BLaER1 (cell line): Measurements from ENCODE around the gene SLC7A1.
"Not testable (repeated sequence)": the region's sequence is repeated elsewhere in the genome, so short reads cannot be mapped to it uniquely, and the experiment has no call there.

ENCODE experiments used
- H3K27ac ChIP-seq: shearing (Covaris generic); formaldehyde crosslinking; 2 replicates; pipeline ENCODE4 v1.8.1; 2022
- H3K27me3 ChIP-seq: shearing (Covaris generic); formaldehyde crosslinking; 2 replicates; pipeline ENCODE4 v1.8.1; 2022
- H3K36me3 ChIP-seq: shearing (Covaris generic); formaldehyde crosslinking; 2 replicates; pipeline ENCODE4 v1.8.1; 2022
- H3K4me1 ChIP-seq: shearing (Covaris generic); formaldehyde crosslinking; 2 replicates; pipeline ENCODE4 v1.8.1; 2022
- H3K4me2 ChIP-seq: shearing (Covaris generic); formaldehyde crosslinking; 2 replicates; pipeline ENCODE4 v1.8.1; 2022
- H3K4me3 ChIP-seq: shearing (Covaris generic); formaldehyde crosslinking; 2 replicates; pipeline ENCODE4 v1.8.1; 2022
- H3K9ac ChIP-seq: shearing (Covaris generic); formaldehyde crosslinking; 2 replicates; pipeline ENCODE4 v1.8.1; 2022
- H3K9me3 ChIP-seq: shearing (Covaris generic); formaldehyde crosslinking; 2 replicates; pipeline ENCODE4 v1.8.1; 2022
- H4K20me1 ChIP-seq: shearing (Covaris generic); formaldehyde crosslinking; 2 replicates; pipeline ENCODE4 v1.8.1; 2022
- Cebpa-rat ChIP-seq: shearing (Covaris generic); IDR thresholded peaks from 2 replicates; pipeline ENCODE4 v1.8.1; 2022

The SLC7A1 gene

GRCh38 chr13:29595380-29596063, at the start of gene SLC7A1:
SLC7A1 (minus strand) TSS chr13:29595688; CDS start chr13:29536188, 59,500 bp downstream.
- peak within 1 kb of the TSS; percentile 82 for H3K4me2 ChIP-seq
- peak within 1 kb of the TSS; percentile 98 for H3K4me3 ChIP-seq
- peaks cover 28% of the 10 kb centered on the region for H3K36me3 ChIP-seq
- H4K20me1 ChIP-seq, result peaks cover 38% of the 10 kb centered on the region
- TF ChIP-seq Cebpa-rat, result no peak
- H3K9ac ChIP-seq, result peak within 1 kb of the TSS; percentile 99
- H3K27me3 ChIP-seq, result no peaks in the 10 kb centered on the region
- peaks cover 38% of the 10 kb centered on the region for H3K4me1 ChIP-seq
- H3K9me3 ChIP-seq, result no peaks in the 10 kb centered on the region
- peak within 1 kb of the TSS; percentile 99 for H3K27ac ChIP-seq

GRCh38 chr13:29640665-29641064, 45.2 kb upstream of the SLC7A1 start:
- Histone ChIP-seq H3K4me3 (no peak overlapping the region), H3K4me1 (no peaks in the 10 kb centered on the region), H3K27ac (no peak overlapping the region), H3K36me3 (no peaks in the 10 kb centered on the region), H3K4me2 (no peak overlapping the region), H3K9ac (no peak overlapping the region), H3K27me3 (no peaks in the 10 kb centered on the region), H4K20me1 (no peaks in the 10 kb centered on the region), H3K9me3 (0 out of 2 replicates have a peak, but pooled peaks cover 4% of the 10 kb centered on the region)
- TF ChIP-seq Cebpa-rat, result no peak

- H3K36me3 ChIP-seq, H4K20me1 ChIP-seq, H3K9me3 ChIP-seq, H3K4me2 ChIP-seq, H3K27me3 ChIP-seq, H3K9ac ChIP-seq, H3K27ac ChIP-seq, H3K4me3 ChIP-seq, H3K4me1 ChIP-seq: not testable (repeated sequence)
These were observed 41.3 kb upstream of the SLC7A1 start for GRCh38 chr13:29636831-29637230.

GRCh38 chr13:29624997-29625396, 29.5 kb upstream of the SLC7A1 start:
- Histone ChIP-seq H3K4me2 (no peak overlapping the region), H3K4me3 (no peak overlapping the region), H3K9ac (no peak overlapping the region), H4K20me1 (no peaks in the 10 kb centered on the region), H3K27me3 (no peaks in the 10 kb centered on the region), H3K27ac (no peak overlapping the region), H3K4me1 (no peaks in the 10 kb centered on the region), H3K36me3 (no peaks in the 10 kb centered on the region), H3K9me3 (no peaks in the 10 kb centered on the region)
- TF ChIP-seq Cebpa-rat, result no peak

GRCh38 chr13:29621841-29622240, 26.4 kb upstream of the SLC7A1 start:
- TF ChIP-seq Cebpa-rat, result no peak
- no peak overlapping the region for H3K27ac ChIP-seq
- H3K4me1 ChIP-seq, result no peaks in the 10 kb centered on the region

GRCh38 chr13:29621051-29621800, 25.7 kb upstream of the SLC7A1 start:
- H3K27me3 ChIP-seq, result no peaks in the 10 kb centered on the region
- no peak for TF ChIP-seq Cebpa-rat
- no peak overlapping the region for H3K4me3 ChIP-seq
- no peak overlapping the region for H3K27ac ChIP-seq
- no peaks in the 10 kb centered on the region for H3K9me3 ChIP-seq
- H4K20me1 ChIP-seq, result no peaks in the 10 kb centered on the region
- no peaks in the 10 kb centered on the region for H3K4me1 ChIP-seq
- no peaks in the 10 kb centered on the region for H3K36me3 ChIP-seq
- H3K9ac ChIP-seq, result no peak overlapping the region
- H3K4me2 ChIP-seq, result no peak overlapping the region

More at GRCh38 chr13:29621841-29622240, 26.4 kb upstream of the SLC7A1 start:
- Histone ChIP-seq H3K9me3 (no peaks in the 10 kb centered on the region), H3K36me3 (no peaks in the 10 kb centered on the region), H4K20me1 (no peaks in the 10 kb centered on the region), H3K27me3 (no peaks in the 10 kb centered on the region), H3K4me2 (no peak overlapping the region), H3K4me3 (no peak overlapping the region), H3K9ac (no peak overlapping the region)

- Histone ChIP-seq H3K4me3 (no peak overlapping the region), H3K27me3 (no peaks in the 10 kb centered on the region), H3K27ac (no peak overlapping the region), H3K4me1 (no peaks in the 10 kb centered on the region), H3K4me2 (no peak overlapping the region), H3K9ac (no peak overlapping the region), H4K20me1 (no peaks in the 10 kb centered on the region), H3K9me3 (no peaks in the 10 kb centered on the region), H3K36me3 (no peaks in the 10 kb centered on the region)
- no peak for TF ChIP-seq Cebpa-rat
These were observed 24.5 kb upstream of the SLC7A1 start for GRCh38 chr13:29619995-29620394.

GRCh38 chr13:29613101-29613500, 17.6 kb upstream of the SLC7A1 start:
- no peaks in the 10 kb centered on the region for H3K4me1 ChIP-seq
- H3K9me3 ChIP-seq, result no peaks in the 10 kb centered on the region
- H3K27me3 ChIP-seq, result no peaks in the 10 kb centered on the region
- no peaks in the 10 kb centered on the region for H4K20me1 ChIP-seq
- no peak overlapping the region for H3K4me2 ChIP-seq
- H3K36me3 ChIP-seq, result no peaks in the 10 kb centered on the region
- no peak overlapping the region for H3K9ac ChIP-seq
- no peak for TF ChIP-seq Cebpa-rat
- H3K4me3 ChIP-seq, result no peak overlapping the region
- H3K27ac ChIP-seq, result no peak overlapping the region

GRCh38 chr13:29607465-29607864, 12.0 kb upstream of the SLC7A1 start:
- TF ChIP-seq Cebpa-rat, result no peak
- Histone ChIP-seq H3K4me1 (no peaks in the 10 kb centered on the region), H4K20me1 (no peaks in the 10 kb centered on the region), H3K4me3 (no peak overlapping the region), H3K9me3 (no peaks in the 10 kb centered on the region), H3K27me3 (no peaks in the 10 kb centered on the region), H3K36me3 (no peaks in the 10 kb centered on the region), H3K4me2 (no peak overlapping the region), H3K27ac (no peak overlapping the region), H3K9ac (no peak overlapping the region)

- Histone ChIP-seq H3K36me3 (no peaks in the 10 kb centered on the region), H3K4me3 (no peak overlapping the region), H3K27me3 (no peaks in the 10 kb centered on the region), H3K4me1 (no peaks in the 10 kb centered on the region), H3K27ac (no peak overlapping the region), H3K4me2 (no peak overlapping the region), H3K9ac (no peak overlapping the region), H4K20me1 (no peaks in the 10 kb centered on the region), H3K9me3 (no peaks in the 10 kb centered on the region)
- no peak for TF ChIP-seq Cebpa-rat
These were observed 10.5 kb upstream of the SLC7A1 start for GRCh38 chr13:29605860-29606526.
